ENCODE results near the gene CTSC. TPM values are rescaled to one million over a fixed set of nuclear protein-coding genes. Genes with fewer than 3 reads are reported as not detected.

Gene CTSC
- total and polyA plus RNA-seq, 9 of the 15 experiments (the other 6 are each of a cell fraction or from before 2014, with no cell fraction given): 113 to 403 (median 187) TPM

DNA sequence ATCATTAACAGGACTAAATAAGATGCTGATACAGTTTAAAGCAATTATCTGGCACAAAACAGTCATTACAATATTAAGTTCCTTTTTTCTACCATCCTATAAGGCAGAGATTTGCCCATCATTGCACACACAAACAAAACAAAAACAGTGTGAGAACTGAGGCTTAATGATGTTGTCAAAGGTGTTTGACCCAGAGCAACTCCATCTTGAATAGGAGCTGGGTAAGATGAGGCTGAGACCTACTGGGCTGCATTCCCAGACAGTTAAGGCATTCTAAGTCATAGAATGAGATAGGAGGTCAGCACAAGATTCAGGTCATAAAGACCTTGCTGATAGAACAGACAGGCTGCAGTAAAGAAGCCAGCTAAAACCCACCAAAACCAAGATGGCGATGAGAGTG, 33.2 kb downstream of the CTSC start (continued):
- TF ChIP-seq, protein P1, sequence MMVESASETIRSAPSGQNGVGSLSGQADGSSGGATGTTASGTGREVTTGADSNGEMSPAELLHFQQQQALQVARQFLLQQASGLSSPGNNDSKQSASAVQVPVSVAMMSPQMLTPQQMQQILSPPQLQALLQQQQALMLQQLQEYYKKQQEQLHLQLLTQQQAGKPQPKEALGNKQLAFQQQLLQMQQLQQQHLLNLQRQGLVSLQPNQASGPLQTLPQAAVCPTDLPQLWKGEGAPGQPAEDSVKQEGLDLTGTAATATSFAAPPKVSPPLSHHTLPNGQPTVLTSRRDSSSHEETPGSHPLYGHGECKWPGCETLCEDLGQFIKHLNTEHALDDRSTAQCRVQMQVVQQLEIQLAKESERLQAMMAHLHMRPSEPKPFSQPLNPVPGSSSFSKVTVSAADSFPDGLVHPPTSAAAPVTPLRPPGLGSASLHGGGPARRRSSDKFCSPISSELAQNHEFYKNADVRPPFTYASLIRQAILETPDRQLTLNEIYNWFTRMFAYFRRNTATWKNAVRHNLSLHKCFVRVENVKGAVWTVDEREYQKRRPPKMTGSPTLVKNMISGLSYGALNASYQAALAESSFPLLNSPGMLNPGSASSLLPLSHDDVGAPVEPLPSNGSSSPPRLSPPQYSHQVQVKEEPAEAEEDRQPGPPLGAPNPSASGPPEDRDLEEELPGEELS (CRISPR knock-in tag; IDR thresholded peaks at IDR 0.05; ENCODE audit: borderline replicate concordance): no peak

GRCh38 chr11:88303037-88303436, 34.5 kb downstream of the CTSC start:
- no peaks in the 10 kb centered on the region for H3K9me1 ChIP-seq (ENCODE audit: control insufficient read depth, insufficient read depth, low read length)
- H3K4me2 ChIP-seq (ENCODE audit: insufficient read depth, low read length): no peak overlapping the region
- DNase-seq (ENCODE audit: extremely low read depth in 1 of 4, low spot score in 3 of 4) (no peak), FAIRE-seq (no peak), ATAC-seq (no peak)
- in situ Hi-C loops (cut with MboI): no loop called here
- CTCF ChIA-PET (ENCODE audit: low intra/inter-chr PET ratio): no interaction called here
- H3K9ac ChIP-seq (ENCODE audit: insufficient read depth in 1 of 2, low read depth in 2 of 2, low read length in 2 of 2): no peak overlapping the region
- H3K36me3 ChIP-seq (ENCODE audit: control insufficient read depth, insufficient read depth, low read length): peaks cover 94% of the 10 kb centered on the region
- no peak overlapping the region for H3K27ac ChIP-seq (ENCODE audit: extremely low read depth, low read depth, low read length)
- POLR2A ChIA-PET: no interaction called here
- no peaks in the 10 kb centered on the region for H4K20me1 ChIP-seq (replicated peaks; ENCODE audit: control insufficient read depth, insufficient read depth, low read length)
- no peaks in the 10 kb centered on the region for H3K9me3 ChIP-seq (replicated peaks; ENCODE audit: control insufficient read depth, insufficient read depth, low read depth, low read length)
- intact Hi-C loops (cut with micrococcal nuclease): no loop called here
- H3K4me3 ChIP-seq: no peak overlapping the region
- H3K27me3 ChIP-seq (ENCODE audit: control insufficient read depth in 2 of 2, insufficient read depth in 2 of 2, low read length in 2 of 2): no peaks in the 10 kb centered on the region
- H3K79me2 ChIP-seq (ENCODE audit: control insufficient read depth, insufficient read depth, low read length): peaks cover 16% of the 10 kb centered on the region; the same call in 2 of the 3 replicates
- BruUV-seq (replicated peaks): no TSS peak
- no peak overlapping the region for H2AFZ ChIP-seq (ENCODE audit: low read depth, low read length)
- WGBS (ENCODE audit: insufficient coverage, low coverage, missing lambda C conversion rate): 100% methylated on average over 1 of the region's 1 CpG
- H3K4me1 ChIP-seq (replicated peaks in 1 of 2; ENCODE audit: control insufficient read depth in 2 of 2, insufficient read depth in 2 of 2, low read length in 2 of 2): no peaks in the 10 kb centered on the region
- TF ChIP-seq ZNF212 (CRISPR knock-in tag; IDR thresholded peaks at IDR 0.05): no peak
- TF ChIP-seq RNF2 (IDR thresholded peaks at IDR 0.05): no peak
- TF ChIP-seq HEY1 (CRISPR knock-in tag; IDR thresholded peaks at IDR 0.05; ENCODE audit: borderline replicate concordance): no peak
- no peak for TF ChIP-seq MEF2D (tag; conservative IDR thresholded peaks at IDR 0.05; ENCODE audit: low read depth)
- no peak for TF ChIP-seq STAT6 (CRISPR knock-in tag; IDR thresholded peaks at IDR 0.05)
- TF ChIP-seq MECOM (CRISPR knock-in tag; IDR thresholded peaks at IDR 0.05): no peak
- TF ChIP-seq RAD21 (CRISPR knock-in tag; conservative IDR thresholded peaks at IDR 0.05 in 1 of 2, IDR thresholded peaks at IDR 0.05 in 1 of 2): no peak
- no peak for TF ChIP-seq NR4A1 (CRISPR knock-in tag; IDR thresholded peaks at IDR 0.05)
- TF ChIP-seq NR4A1 (tag; IDR thresholded peaks at IDR 0.05): no peak
- no peak for TF ChIP-seq CBX1 (IDR thresholded peaks at IDR 0.05; ENCODE audit: low read depth)
- no peak for TF ChIP-seq ZNF586 (CRISPR knock-in tag; conservative IDR thresholded peaks at IDR 0.05)
- TF ChIP-seq TOE1 (IDR thresholded peaks at IDR 0.05; ENCODE audit: borderline replicate concordance): no peak
- TF ChIP-seq TOE1 (CRISPR knock-in tag; IDR thresholded peaks at IDR 0.05; ENCODE audit: borderline replicate concordance, low read depth): no peak
- no peak for TF ChIP-seq CTCF (IDR thresholded peaks at IDR 0.05 in 2 of 3, conservative IDR thresholded peaks at IDR 0.05 in 1 of 3; ENCODE audit: insufficient read depth in 2 of 3, low read depth in 1 of 3, low read length in 3 of 3)
- no peak for TF ChIP-seq ZNF23 (CRISPR knock-in tag; IDR thresholded peaks at IDR 0.05)

Measured in K562 (cell line).